IMR-90 (cell line): ENCODE measurements around the gene FCHSD2. TPM values are rescaled to one million over a fixed set of nuclear protein-coding genes. Genes with fewer than 3 reads are reported as not detected.

Experiments
- ATAC-seq: fragments of 200-7000 bp; cut with Tn5 transposase; 2 replicates; pipeline ENCODE4 v1.9.1; 2020; ENCODE audit warnings: low read depth, mild to moderate bottlenecking, moderate library complexity
- BruUV-seq: library from RNA; stranded (reverse); fragments of 400-500 nt; replicated peaks from 2 replicates; lab custom pipeline; 2021; lab: Mats Ljungman, UMichigan
- CTCF ChIA-PET: fragments of 300-600 bp; formaldehyde crosslinking; extraction: SDS; loops from one replicate; lab custom pipeline; 2021; ENCODE audit warnings: antibody characterized with exemption; lab: Yijun Ruan, JAX
- POLR2A ChIA-PET: fragments of 300-600 bp; sonication (Branson Sonifier 250); formaldehyde crosslinking; loops from one replicate; lab custom pipeline; 2022; ENCODE audit warnings: antibody characterized with exemption; ENCODE audit not compliant: unreplicated experiment; lab: Charles Lee
- DNase-seq: peaks from one replicate; pipeline ENCODE4 v3.0.0; 2013
- H2AFZ ChIP-seq: replicated peaks from 2 replicates; pipeline ENCODE3; 2013; ENCODE audit warnings: low read length, mild to moderate bottlenecking; ENCODE audit not compliant: poor library complexity
- H2AK5ac ChIP-seq: 2 replicates; pipeline ENCODE4 v1.6.1; 2013; ENCODE audit warnings: low read depth, low read length, inconsistent platforms
- H2AK9ac ChIP-seq: replicated peaks from 2 replicates; pipeline ENCODE3; 2013; ENCODE audit warnings: mild to moderate bottlenecking, low read depth, low read length, moderate library complexity; ENCODE audit not compliant: poor library complexity
- H2BK120ac ChIP-seq: 2 replicates; pipeline ENCODE4 v1.6.1; 2013; ENCODE audit warnings: low read depth, low read length, inconsistent platforms
- H2BK15ac ChIP-seq: 3 replicates; pipeline ENCODE4 v1.6.1; 2013; ENCODE audit warnings: low read depth, low read length, inconsistent platforms
- H2BK20ac ChIP-seq: 2 replicates; pipeline ENCODE4 v1.6.1; 2013; ENCODE audit warnings: low read depth, mild to moderate bottlenecking, inconsistent platforms, low read length, moderate library complexity
- H2BK5ac ChIP-seq: 2 replicates; pipeline ENCODE4 v1.6.1; 2013; ENCODE audit warnings: mild to moderate bottlenecking, low read depth, low read length, inconsistent platforms; ENCODE audit not compliant: poor library complexity, severe bottlenecking
- H3K14ac ChIP-seq: replicated peaks from 2 replicates; pipeline ENCODE4 v1.6.1; 2013; ENCODE audit warnings: low read depth, low read length, inconsistent platforms
- H3K18ac ChIP-seq: 2 replicates; pipeline ENCODE4 v1.6.1; 2013; ENCODE audit warnings: low read depth, low read length, control low read depth
- H3K23ac ChIP-seq: 2 replicates; pipeline ENCODE4 v1.6.1; 2013; ENCODE audit warnings: low read depth, low read length, inconsistent platforms
- H3K27ac ChIP-seq: 2 replicates; pipeline ENCODE4 v1.5.1; 2013; ENCODE audit warnings: mild to moderate bottlenecking, control low read depth, low read length; ENCODE audit not compliant: insufficient read depth
- H3K27me3 ChIP-seq: 2 replicates; pipeline ENCODE4 v1.6.1; 2013; ENCODE audit warnings: low read length; ENCODE audit not compliant: control insufficient read depth, insufficient read depth
- H3K36me3 ChIP-seq: 2 replicates; pipeline ENCODE4 v1.6.1; 2013; ENCODE audit warnings: low read length, mixed read lengths; ENCODE audit not compliant: control insufficient read depth, insufficient read depth
- H3K4ac ChIP-seq: 2 replicates; pipeline ENCODE4 v1.6.1; 2013; ENCODE audit warnings: low read depth, low read length, inconsistent platforms
- H3K4me1 ChIP-seq: 2 replicates; pipeline ENCODE4 v1.6.1; 2013; ENCODE audit warnings: low read length, mixed read lengths; ENCODE audit not compliant: control insufficient read depth, insufficient read depth
- H3K4me2 ChIP-seq: 2 replicates; pipeline ENCODE4 v1.6.1; 2013; ENCODE audit warnings: low read depth, mild to moderate bottlenecking, control low read depth, low read length, moderate library complexity
- H3K4me3 ChIP-seq: 2 replicates; pipeline ENCODE4 v1.5.1; 2013; ENCODE audit warnings: low read depth, mild to moderate bottlenecking, control low read depth, low read length, moderate library complexity; ENCODE audit not compliant: insufficient read depth
- H3K56ac ChIP-seq: 2 replicates; pipeline ENCODE4 v1.6.1; 2013; ENCODE audit warnings: low read length, inconsistent platforms; ENCODE audit not compliant: insufficient read depth; ENCODE audit errors: extremely low read depth
- H3K79me1 ChIP-seq, 2 experiments: 2 replicates each; pipeline ENCODE4 v1.6.1; 2013; ENCODE audit warnings: low read length in 2 of 2, inconsistent platforms in 1 of 2, low read depth in 1 of 2
- H3K9ac ChIP-seq: 2 replicates; pipeline ENCODE4 v1.6.1; 2013; ENCODE audit warnings: low read depth, low read length, control low read depth
- H3K9me1 ChIP-seq: 2 replicates; pipeline ENCODE4 v1.6.1; 2013; ENCODE audit warnings: low read length, inconsistent platforms; ENCODE audit not compliant: insufficient read depth
- H3K9me3 ChIP-seq: 2 replicates; pipeline ENCODE4 v1.6.1; 2013; ENCODE audit warnings: low read length; ENCODE audit not compliant: control insufficient read depth, insufficient read depth
- H4K20me1 ChIP-seq: 2 replicates; pipeline ENCODE4 v1.6.1; 2013; ENCODE audit warnings: low read length, inconsistent platforms; ENCODE audit not compliant: insufficient read depth
- H4K5ac ChIP-seq: 2 replicates; pipeline ENCODE4 v1.6.1; 2013; ENCODE audit warnings: mild to moderate bottlenecking, low read depth, low read length, control low read depth
- H4K8ac ChIP-seq, 2 experiments: 2 replicates each; pipeline ENCODE4 v1.6.1; 2013; ENCODE audit warnings: low read depth in 2 of 2, low read length in 2 of 2, control low read depth in 1 of 2, inconsistent platforms in 1 of 2
- H4K91ac ChIP-seq: 2 replicates; pipeline ENCODE4 v1.6.1; 2013; ENCODE audit warnings: low read depth, low read length, inconsistent platforms; ENCODE audit not compliant: insufficient read depth
- BHLHE40 ChIP-seq: fragments of 150-350 bp; IDR thresholded peaks from 2 replicates; pipeline ENCODE4 v1.6.1; 2016; ENCODE audit warnings: mild to moderate bottlenecking, low read depth, low read length
- CHD1 ChIP-seq: IDR thresholded peaks from 2 replicates; pipeline ENCODE4 v1.6.1; 2012; ENCODE audit warnings: low read depth, low read length, improper control_type of control experiment
- MAFK ChIP-seq: IDR thresholded peaks from 2 replicates; pipeline ENCODE4 v1.6.1; 2012; ENCODE audit warnings: low read depth, low read length, improper control_type of control experiment
- MXI1 ChIP-seq: IDR thresholded peaks from 2 replicates; pipeline ENCODE4 v1.6.1; 2012; ENCODE audit warnings: low read depth, mild to moderate bottlenecking, low read length, moderate library complexity, borderline replicate concordance
- NFE2L2 ChIP-seq: fragments of 150-350 bp; IDR thresholded peaks from 2 replicates; pipeline ENCODE4 v1.6.1; 2016; ENCODE audit warnings: low read depth, mild to moderate bottlenecking, low read length
- RFX5 ChIP-seq: IDR thresholded peaks from 2 replicates; pipeline ENCODE4 v1.8.0; 2012; ENCODE audit warnings: low read depth, mild to moderate bottlenecking, low read length, moderate library complexity
- SMC3 ChIP-seq: fragments of 150-350 bp; IDR thresholded peaks from 2 replicates; pipeline ENCODE4 v1.6.1; 2016; ENCODE audit warnings: low read depth, mild to moderate bottlenecking, antibody characterized with exemption, low read length, moderate library complexity
- WGBS, 2 experiments: methylation state at CpG; one replicate each; pipeline versions ENCODE4 v1.1.5 to v1.1.7; 2013; ENCODE audit warnings: missing lambda C conversion rate in 2 of 2; ENCODE audit not compliant: insufficient read length in 1 of 2; ENCODE audit errors: extremely low coverage in 2 of 2; 5-methylcytosine and 5-hydroxymethylcytosine counted together
- dilution Hi-C: fragments of 300-500 bp; cut with HindIII; formaldehyde crosslinking; loops from one replicate; pipeline ENCODE4 v1.14.3; 2018; ENCODE audit warnings: low sequenced_read_pairs; ENCODE audit not compliant: unreplicated experiment
- in situ Hi-C: fragments of 300-500 bp; cut with MboI; formaldehyde crosslinking; loops from 3 replicates; pipeline ENCODE4 v1.14.3; 2019; ENCODE audit warnings: low sequenced_read_pairs, inconsistent platforms, mixed read lengths
- intact Hi-C: fragments of 100-400 bp; cut with micrococcal nuclease; formaldehyde crosslinking; loops from 2 replicates; pipeline ENCODE4 v1.10.0; 2022
- polyA plus RNA-seq, 3 experiments: library from polyadenylated mRNA; depleted of rRNA; stranded (reverse); fragments of >200 nt; gene quantifications; 2 replicates each; pipeline ENCODE4 v1.2.3, GENCODE V29; 2012; ENCODE audit warnings: low replicate concordance in 1 of 3
- total RNA-seq: library from RNA; depleted of rRNA; stranded (reverse); fragments of >200 nt; gene quantifications from 2 replicates; pipeline ENCODE4 v1.2.3, GENCODE V29; 2012

FCHSD2 gene
- total and polyA plus RNA-seq, 2 of the 4 experiments (the other 2 are of a cell fraction), result 5.9 to 18.7 TPM

GRCh38 chr11:73004088-73004487 lies 138.0 kb downstream of the FCHSD2 start:
- no peak overlapping the region for H2AFZ ChIP-seq
- H4K91ac ChIP-seq, result no peak overlapping the region
- ChIA-PET CTCF (no interaction called here), POLR2A (no interaction called here)
- no peak overlapping the region for H3K4me2 ChIP-seq
- DNase-seq, result no peak
- H3K4me3 ChIP-seq, result no peak overlapping the region
- H3K9ac ChIP-seq, result no peak overlapping the region
- no peak for ATAC-seq
- dilution Hi-C loops (no loop called here), intact Hi-C loops (no loop called here), in situ Hi-C loops (no loop called here)
- H3K36me3 ChIP-seq, result no peaks in the 10 kb centered on the region
- no peaks in the 10 kb centered on the region for H3K9me3 ChIP-seq
- H2AK9ac ChIP-seq, result no peak overlapping the region
- no peak overlapping the region for H4K8ac ChIP-seq
- H3K56ac ChIP-seq, result no peak overlapping the region
- no peak overlapping the region for H3K14ac ChIP-seq
- no peak overlapping the region for H2BK5ac ChIP-seq
- no peak overlapping the region for H2BK15ac ChIP-seq
- no peak overlapping the region for H2BK120ac ChIP-seq
- no peak overlapping the region for H3K4ac ChIP-seq
- no peak for TF ChIP-seq CHD1
- TF ChIP-seq SMC3, result no peak
- no peak for TF ChIP-seq NFE2L2
- no peak for TF ChIP-seq MXI1
- no peak for TF ChIP-seq MAFK
- no peak for TF ChIP-seq BHLHE40
- TF ChIP-seq RFX5, result no peak
- H4K5ac ChIP-seq, result no peak overlapping the region
- H3K27me3 ChIP-seq, result no peaks in the 10 kb centered on the region
- H3K23ac ChIP-seq, result no peak overlapping the region
- no peaks in the 10 kb centered on the region; the same call in 1 of the 2 replicates for H4K20me1 ChIP-seq
- no peak overlapping the region for H3K27ac ChIP-seq
- H2AK5ac ChIP-seq, result no peak overlapping the region
- peaks cover 2% of the 10 kb centered on the region for H3K9me1 ChIP-seq
- H3K79me1 ChIP-seq, result peaks cover 16 to 45% of the 10 kb centered on the region in 2 experiments
- WGBS, 2 experiments, result no CpG with 5 or more reads among the region's 3 CpGs
- no peak overlapping the region for H3K18ac ChIP-seq
- BruUV-seq, result no TSS peak
- H3K4me1 ChIP-seq, result no peaks in the 10 kb centered on the region
- H2BK20ac ChIP-seq, result no peak overlapping the region
